Skeletal muscle tissue (tissue), 4 donors: ENCODE results near the gene SHFL. TPM values are rescaled to one million over a fixed set of nuclear protein-coding genes. Genes with fewer than 3 reads are reported as not detected.

Experiments used
- H3K27ac ChIP-seq: one replicate; pipeline ENCODE4 v1.7.0; 2013; ENCODE audit warnings: mild to moderate bottlenecking, low read depth, low read length, inconsistent platforms
- H3K27me3 ChIP-seq, 3 donors: one replicate each; pipeline ENCODE4 v1.7.0; 2013; ENCODE audit warnings: low read length in 3 of 3; ENCODE audit not compliant: control insufficient read depth in 3 of 3, insufficient read depth in 3 of 3
- H3K36me3 ChIP-seq, 3 donors: one replicate each; pipeline ENCODE4 v1.7.0; 2013; ENCODE audit warnings: low read length in 3 of 3; ENCODE audit not compliant: control insufficient read depth in 3 of 3, insufficient read depth in 3 of 3
- H3K4me1 ChIP-seq, 3 donors: one replicate each; pipeline ENCODE4 v1.7.0; 2013; ENCODE audit warnings: low read length in 3 of 3, mild to moderate bottlenecking in 3 of 3; ENCODE audit not compliant: control insufficient read depth in 3 of 3, insufficient read depth in 3 of 3
- H3K4me3 ChIP-seq, 3 donors: one replicate each; pipeline ENCODE4 v1.7.0; 2013; ENCODE audit warnings: low read length in 3 of 3
- H3K9ac ChIP-seq, 3 donors: one replicate each; pipeline ENCODE4 v1.7.0; 2013; ENCODE audit warnings: low read length in 3 of 3, mild to moderate bottlenecking in 3 of 3, moderate library complexity in 2 of 3, low read depth in 1 of 3
- H3K9me3 ChIP-seq, 3 donors: one replicate each; pipeline ENCODE4 v1.7.0; 2013; ENCODE audit warnings: low read length in 3 of 3; ENCODE audit not compliant: control insufficient read depth in 3 of 3
- total RNA-seq: library from RNA; depleted of rRNA; stranded (reverse); fragments of >200 nt; gene quantifications from one replicate; pipeline ENCODE4 v1.2.3, GENCODE V29; 2014
- donor health status: Osteomylitis.

Gene SHFL
- total RNA-seq, 1 donor from 2014 or later: 5.2 TPM

GRCh38 chr19:10061717-10062310, 24.3 kb upstream of the SHFL start:
- H3K4me1 ChIP-seq: no peaks in the 10 kb centered on the region
- no peak overlapping the region for H3K27ac ChIP-seq
- H3K9me3 ChIP-seq: peaks cover 0 to 2% (median 0%) of the 10 kb centered on the region in 3 donors
- H3K36me3 ChIP-seq: no peaks in the 10 kb centered on the region
- H3K27me3 ChIP-seq: peaks cover 8 to 23% (median 11%) of the 10 kb centered on the region in 3 donors
- no peak overlapping the region for H3K4me3 ChIP-seq
- H3K9ac ChIP-seq: no peak overlapping the region

- peaks cover 4 to 20% (median 4%) of the 10 kb centered on the region in 3 donors for H3K27me3 ChIP-seq
- H3K4me1 ChIP-seq: no peaks in the 10 kb centered on the region
- peaks cover 0 to under 1% (median 0%) of the 10 kb centered on the region in 3 donors for H3K9me3 ChIP-seq
- no peaks in the 10 kb centered on the region for H3K36me3 ChIP-seq
- H3K27ac ChIP-seq: no peak overlapping the region
- H3K9ac ChIP-seq: no peak overlapping the region
- no peak overlapping the region for H3K4me3 ChIP-seq
Measured at GRCh38 chr19:10068205-10068604, 17.9 kb upstream of the SHFL start.

GRCh38 chr19:10069046-10069445, 17.1 kb upstream of the SHFL start:
- Histone ChIP-seq H3K9ac (no peak overlapping the region), H3K4me3 (no peak overlapping the region), H3K9me3 (peaks cover 0 to 4% (median 0%) of the 10 kb centered on the region in 3 donors), H3K36me3 (no peaks in the 10 kb centered on the region), H3K27ac (no peak overlapping the region), H3K27me3 (peaks cover 4 to 18% (median 5%) of the 10 kb centered on the region in 3 donors), H3K4me1 (no peaks in the 10 kb centered on the region)

GRCh38 chr19:10070730-10071446, 15.2 kb upstream of the SHFL start:
- Histone ChIP-seq H3K9me3 (peaks cover 0 to 7% (median 0%) of the 10 kb centered on the region in 3 donors), H3K27me3 (peaks cover 4 to 18% (median 5%) of the 10 kb centered on the region in 3 donors), H3K27ac (no peak overlapping the region), H3K4me1 (no peaks in the 10 kb centered on the region), H3K4me3 (no peak overlapping the region), H3K36me3 (no peaks in the 10 kb centered on the region), H3K9ac (no peak overlapping the region)

- H3K27me3 ChIP-seq: peaks cover 4 to 6% (median 5%) of the 10 kb centered on the region in 3 donors
- H3K9me3 ChIP-seq: peaks cover 0 to 7% (median 0%) of the 10 kb centered on the region in 3 donors
- H3K36me3 ChIP-seq: no peaks in the 10 kb centered on the region
- H3K4me1 ChIP-seq: no peaks in the 10 kb centered on the region
- no peak overlapping the region for H3K4me3 ChIP-seq
- H3K27ac ChIP-seq: no peak overlapping the region
- no peak overlapping the region for H3K9ac ChIP-seq
Measured at GRCh38 chr19:10074153-10074552, 12.0 kb upstream of the SHFL start.

GRCh38 chr19:10076535-10076934, 9.6 kb upstream of the SHFL start:
- H3K27me3 ChIP-seq: peaks cover 0 to 3% (median 3%) of the 10 kb centered on the region in 3 donors
- no peaks in the 10 kb centered on the region for H3K36me3 ChIP-seq

GRCh38 chr19:10078329-10078728, 7.8 kb upstream of the SHFL start:
- Histone ChIP-seq H3K9ac (no peak overlapping the region), H3K36me3 (no peaks in the 10 kb centered on the region), H3K4me3 (no peak overlapping the region), H3K27me3 (peaks cover 0 to 4% (median 0%) of the 10 kb centered on the region in 3 donors), H3K27ac (no peak overlapping the region), H3K4me1 (no peaks in the 10 kb centered on the region), H3K9me3 (peaks cover 0 to 7% (median 0%) of the 10 kb centered on the region in 3 donors)

More at GRCh38 chr19:10076535-10076934, 9.6 kb upstream of the SHFL start:
- H3K9me3 ChIP-seq: peaks cover 0 to 7% (median 0%) of the 10 kb centered on the region in 3 donors
- no peaks in the 10 kb centered on the region for H3K4me1 ChIP-seq
- H3K27ac ChIP-seq: no peak overlapping the region
- H3K4me3 ChIP-seq: no peak overlapping the region
- H3K9ac ChIP-seq: no peak overlapping the region

GRCh38 chr19:10079031-10079453, 7.1 kb upstream of the SHFL start:
- no peak overlapping the region for H3K27ac ChIP-seq
- peaks cover 0 to 8% (median 0%) of the 10 kb centered on the region in 3 donors for H3K27me3 ChIP-seq
- no peaks in the 10 kb centered on the region for H3K4me1 ChIP-seq
- no peak overlapping the region for H3K4me3 ChIP-seq
- no peak overlapping the region for H3K9ac ChIP-seq
- H3K36me3 ChIP-seq: no peaks in the 10 kb centered on the region
- peaks cover 0 to 2% (median 0%) of the 10 kb centered on the region in 3 donors for H3K9me3 ChIP-seq

GRCh38 chr19:10083911-10084310, 2.2 kb upstream of the SHFL start:
- Histone ChIP-seq H3K36me3 (no peaks in the 10 kb centered on the region), H3K27me3 (peaks cover 0 to 19% (median 6%) of the 10 kb centered on the region in 3 donors), H3K27ac (no peak overlapping the region), H3K9ac (no peak overlapping the region), H3K4me1 (peaks cover 5 to 7% (median 5%) of the 10 kb centered on the region in 3 donors), H3K4me3 (no peak overlapping the region), H3K9me3 (no peaks in the 10 kb centered on the region)

GRCh38 chr19:10084803-10085202, 1.3 kb upstream of the SHFL start:
- Histone ChIP-seq H3K4me3 (no peak overlapping the region), H3K9me3 (peaks cover 0 to under 1% (median 0%) of the 10 kb centered on the region in 3 donors), H3K36me3 (peaks cover 0 to 9% (median 4%) of the 10 kb centered on the region in 3 donors), H3K27ac (no peak overlapping the region), H3K9ac (no peak overlapping the region), H3K4me1 (peaks cover 5 to 7% (median 5%) of the 10 kb centered on the region in 3 donors), H3K27me3 (peaks cover 0 to 19% (median 6%) of the 10 kb centered on the region in 3 donors)
